ENCODE results near the gene MRPS33. TPM values are rescaled to one million over a fixed set of nuclear protein-coding genes. Genes with fewer than 3 reads are reported as not detected.

MRPS33 gene
- total and polyA plus RNA-seq, 2 donors (not counting 1 experiment from before 2014, with no cell fraction given): 9.1 to 25.3 TPM

DNA sequence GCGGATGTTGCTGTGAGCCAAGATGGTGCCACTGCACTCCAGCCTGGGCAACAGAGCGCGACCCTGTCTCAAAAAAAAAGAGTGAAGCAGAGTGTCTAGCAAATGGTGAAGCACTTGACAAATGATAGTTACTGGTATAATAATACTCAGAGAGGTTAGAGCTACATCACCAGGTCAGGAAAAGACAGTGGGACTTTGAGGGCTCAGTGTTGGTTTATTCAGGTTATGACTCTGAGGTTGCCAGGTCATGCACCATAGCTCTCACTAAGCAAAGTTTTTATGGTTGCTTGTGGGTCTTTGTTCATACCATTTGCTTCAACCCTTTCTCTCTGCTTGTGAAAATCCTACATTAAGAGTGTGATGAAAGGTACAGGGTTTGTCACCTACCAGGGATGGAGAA lies 13.6 kb downstream of the MRPS33 start:
- Histone ChIP-seq H2AFZ (ENCODE audit: insufficient read depth, low read depth, low read length, poor library complexity, severe bottlenecking) (no peak overlapping the region), H3K4me1 (ENCODE audit: control insufficient read depth in 2 of 2, insufficient read depth in 2 of 2, low read length in 2 of 2) (no peaks in the 10 kb centered on the region), H3K4me2 (replicated peaks; ENCODE audit: low read depth, low read length, poor library complexity, severe bottlenecking) (no peak overlapping the region), H3K36me3 (replicated peaks in 1 of 2; ENCODE audit: control extremely low read depth in 1 of 2, control insufficient read depth in 1 of 2, extremely low read depth in 1 of 2, insufficient read depth in 2 of 2, low read length in 1 of 2) (peaks cover 0 to 6% of the 10 kb centered on the region in 2 experiments), H3K9me3 (ENCODE audit: control extremely low read depth in 1 of 3, control insufficient read depth in 2 of 3, insufficient read depth in 1 of 3, low read length in 2 of 3) (no peaks in the 10 kb centered on the region), H4K20me1 (ENCODE audit: control insufficient read depth, insufficient read depth, low read length, poor library complexity, severe bottlenecking) (no peaks in the 10 kb centered on the region), H3K9ac (ENCODE audit: low read length) (no peak overlapping the region), H3K27ac (ENCODE audit: low read length in 2 of 2) (no peak overlapping the region), H3K79me2 (ENCODE audit: control insufficient read depth, insufficient read depth, low read length) (no peaks in the 10 kb centered on the region), H3K4me3 (ENCODE audit: control extremely low read depth in 1 of 5, extremely low read depth in 1 of 5, insufficient read depth in 1 of 5, low read depth in 2 of 5, low read length in 4 of 5) (no peak overlapping the region), H3K27me3 (replicated peaks in 1 of 4; ENCODE audit: control extremely low read depth in 1 of 4, control insufficient read depth in 3 of 4, insufficient read depth in 4 of 4, low read length in 3 of 4) (peaks cover 0 to 3% (median 0%) of the 10 kb centered on the region in 4 experiments)
- Mint-ChIP-seq H3K4me3 (no peak overlapping the region), H3K9me3 (ENCODE audit: insufficient read depth) (no peaks in the 10 kb centered on the region), H3K4me1 (no peaks in the 10 kb centered on the region), H3K27me3 (peaks cover 29% of the 10 kb centered on the region), H3K27ac (no peak overlapping the region)
- CTCF ChIA-PET: interaction anchor here (1.3 kb wide), 1 partner anchor 10 kb away, joined by 4 read pairs; no protein-coding TSS in a partner anchor
- intact Hi-C loops (cut with micrococcal nuclease): no loop called here
- TF ChIP-seq, protein P1, sequence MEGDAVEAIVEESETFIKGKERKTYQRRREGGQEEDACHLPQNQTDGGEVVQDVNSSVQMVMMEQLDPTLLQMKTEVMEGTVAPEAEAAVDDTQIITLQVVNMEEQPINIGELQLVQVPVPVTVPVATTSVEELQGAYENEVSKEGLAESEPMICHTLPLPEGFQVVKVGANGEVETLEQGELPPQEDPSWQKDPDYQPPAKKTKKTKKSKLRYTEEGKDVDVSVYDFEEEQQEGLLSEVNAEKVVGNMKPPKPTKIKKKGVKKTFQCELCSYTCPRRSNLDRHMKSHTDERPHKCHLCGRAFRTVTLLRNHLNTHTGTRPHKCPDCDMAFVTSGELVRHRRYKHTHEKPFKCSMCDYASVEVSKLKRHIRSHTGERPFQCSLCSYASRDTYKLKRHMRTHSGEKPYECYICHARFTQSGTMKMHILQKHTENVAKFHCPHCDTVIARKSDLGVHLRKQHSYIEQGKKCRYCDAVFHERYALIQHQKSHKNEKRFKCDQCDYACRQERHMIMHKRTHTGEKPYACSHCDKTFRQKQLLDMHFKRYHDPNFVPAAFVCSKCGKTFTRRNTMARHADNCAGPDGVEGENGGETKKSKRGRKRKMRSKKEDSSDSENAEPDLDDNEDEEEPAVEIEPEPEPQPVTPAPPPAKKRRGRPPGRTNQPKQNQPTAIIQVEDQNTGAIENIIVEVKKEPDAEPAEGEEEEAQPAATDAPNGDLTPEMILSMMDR (IDR thresholded peaks at IDR 0.05): no peak
- TF ChIP-seq EZH2 (IDR thresholded peaks at IDR 0.05; ENCODE audit: borderline replicate concordance, insufficient read depth, low read depth, low read length, poor library complexity, severe bottlenecking): no peak
- ATAC-seq (ENCODE audit: low read depth) (no peak), DNase-seq (no peak)
- 93% methylated on average over 3 of the region's 3 CpGs for WGBS (ENCODE audit: insufficient coverage)
- POLR2A ChIA-PET: no interaction called here

DNA sequence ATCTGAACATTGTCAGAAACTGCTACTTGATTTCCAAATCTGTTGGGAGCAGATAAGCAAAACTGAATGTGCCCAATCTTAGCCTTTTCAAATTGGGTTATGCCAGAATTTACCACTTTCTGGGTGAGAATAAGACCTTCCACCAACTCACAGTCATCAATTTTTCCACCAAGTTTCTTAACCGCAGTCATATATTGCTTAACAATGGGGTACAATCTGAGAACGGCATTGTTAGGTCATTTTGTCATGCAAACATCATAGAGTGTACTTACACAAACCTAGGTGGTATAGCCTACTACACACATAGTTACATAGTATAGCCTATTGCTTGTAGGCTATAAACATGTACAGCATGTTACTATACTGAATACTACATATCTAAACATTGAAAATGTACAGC lies 16.0 kb downstream of the MRPS33 start:
- Histone ChIP-seq H4K20me1 (ENCODE audit: control insufficient read depth, insufficient read depth, low read length, poor library complexity, severe bottlenecking) (no peaks in the 10 kb centered on the region), H3K9ac (ENCODE audit: low read length) (no peak overlapping the region), H3K4me2 (replicated peaks; ENCODE audit: low read depth, low read length, poor library complexity, severe bottlenecking) (no peak overlapping the region), H3K4me1 (ENCODE audit: control insufficient read depth in 2 of 2, insufficient read depth in 2 of 2, low read length in 2 of 2) (no peaks in the 10 kb centered on the region), H3K9me3 (ENCODE audit: control extremely low read depth in 1 of 3, control insufficient read depth in 2 of 3, insufficient read depth in 1 of 3, low read length in 2 of 3) (no peaks in the 10 kb centered on the region), H2AFZ (ENCODE audit: insufficient read depth, low read depth, low read length, poor library complexity, severe bottlenecking) (no peak overlapping the region), H3K27ac (ENCODE audit: low read length in 2 of 2) (no peak overlapping the region), H3K36me3 (replicated peaks in 1 of 2; ENCODE audit: control extremely low read depth in 1 of 2, control insufficient read depth in 1 of 2, extremely low read depth in 1 of 2, insufficient read depth in 2 of 2, low read length in 1 of 2) (no peaks in the 10 kb centered on the region), H3K27me3 (replicated peaks in 1 of 4; ENCODE audit: control extremely low read depth in 1 of 4, control insufficient read depth in 3 of 4, insufficient read depth in 4 of 4, low read length in 3 of 4) (peaks cover 0 to 3% (median 0%) of the 10 kb centered on the region in 4 experiments), H3K4me3 (ENCODE audit: control extremely low read depth in 1 of 5, extremely low read depth in 1 of 5, insufficient read depth in 1 of 5, low read depth in 2 of 5, low read length in 4 of 5) (no peak overlapping the region), H3K79me2 (ENCODE audit: control insufficient read depth, insufficient read depth, low read length) (no peaks in the 10 kb centered on the region)
- POLR2A ChIA-PET: no interaction called here
- Mint-ChIP-seq H3K4me3 (no peak overlapping the region), H3K4me1 (no peaks in the 10 kb centered on the region), H3K9me3 (ENCODE audit: insufficient read depth) (no peaks in the 10 kb centered on the region), H3K27ac (no peak overlapping the region), H3K27me3 (peaks cover 29% of the 10 kb centered on the region)
- DNase-seq: no peak
- intact Hi-C loops (cut with micrococcal nuclease): no loop called here
- no peak for TF ChIP-seq EZH2 (IDR thresholded peaks at IDR 0.05; ENCODE audit: borderline replicate concordance, insufficient read depth, low read depth, low read length, poor library complexity, severe bottlenecking)
- TF ChIP-seq, protein P1 (IDR thresholded peaks at IDR 0.05): no peak
- CTCF ChIA-PET: no interaction called here
- ATAC-seq (ENCODE audit: low read depth): no peak
- WGBS (ENCODE audit: insufficient coverage): no CpG with 5 or more reads among the region's 2 CpGs
